ENCODE measurements around the gene CLCN6.

CLCN6 gene

GRCh38 chr1:11787804-11788436 is 18.1 kb upstream of the CLCN6 start:
- H3K4me1 Mint-ChIP-seq = peaks cover 19% of the 10 kb centered on the region

GRCh38 chr1:11788549-11789053 is 17.4 kb upstream of the CLCN6 start:
- Mint-ChIP-seq H3K27me3 (no peaks in the 10 kb centered on the region), H3K4me1 (peaks cover 19% of the 10 kb centered on the region), H3K9me3 (no peaks in the 10 kb centered on the region), H3K4me3 (no peak overlapping the region), H3K27ac (no peak overlapping the region)
- DNase-seq (no peak), ATAC-seq (no peak)

More at GRCh38 chr1:11787804-11788436, 18.1 kb upstream of the CLCN6 start:
- no peak overlapping the region for H3K4me3 Mint-ChIP-seq
- H3K9me3 Mint-ChIP-seq = no peaks in the 10 kb centered on the region
- ATAC-seq (no peak), DNase-seq (no peak)
- no peaks in the 10 kb centered on the region for H3K27me3 Mint-ChIP-seq
- no peak overlapping the region for H3K27ac Mint-ChIP-seq

GRCh38 chr1:11789126-11790067 is 16.6 kb upstream of the CLCN6 start:
- Mint-ChIP-seq H3K27ac (peak overlapping the region in 1 of 2 donors; percentile 88), H3K4me1 (peaks cover 13% of the 10 kb centered on the region), H3K9me3 (no peaks in the 10 kb centered on the region), H3K27me3 (no peaks in the 10 kb centered on the region), H3K4me3 (no peak overlapping the region)
- no peak for ATAC-seq
- DNase-seq = no peak

DNA sequence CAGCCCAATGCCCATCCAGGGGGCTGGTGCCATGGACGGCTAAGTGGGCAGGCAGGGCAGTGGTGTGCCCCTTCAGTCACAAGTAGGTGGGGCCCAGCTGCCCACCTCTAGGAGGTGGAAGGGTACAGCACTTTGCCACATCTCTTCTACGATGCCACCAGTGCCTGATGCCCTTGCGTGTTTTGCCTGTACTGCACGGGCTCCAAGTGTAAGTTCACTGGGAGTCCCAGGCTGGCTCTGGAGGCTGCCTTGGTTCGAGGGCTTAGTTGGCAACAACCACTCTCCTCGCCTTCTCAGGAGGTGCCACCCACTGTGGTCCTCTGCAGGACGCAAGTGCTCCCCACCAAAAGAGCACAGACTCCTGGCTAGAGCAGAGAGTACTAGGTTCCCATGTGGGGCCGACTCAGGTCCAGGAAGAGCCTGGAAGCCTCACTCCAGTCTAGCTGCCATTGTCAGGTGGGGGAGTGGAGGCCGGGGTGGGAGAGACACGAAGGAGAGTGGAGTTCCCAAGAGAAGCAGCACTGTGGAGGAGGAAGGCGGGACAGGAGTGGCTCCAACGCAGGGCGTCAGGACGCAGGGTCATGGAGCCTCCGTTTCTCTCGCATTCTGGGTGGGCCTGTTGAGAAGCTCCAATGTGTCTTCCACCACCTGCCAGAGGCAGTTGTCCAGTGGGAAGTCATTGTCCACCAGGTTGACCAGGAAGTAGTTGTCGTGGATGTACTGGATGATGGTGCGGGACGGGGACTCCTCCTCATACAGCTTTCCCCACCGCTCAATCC is 15.7 kb upstream of the CLCN6 start:
- Mint-ChIP-seq H3K27me3 (no peaks in the 10 kb centered on the region), H3K4me3 (no peak overlapping the region), H3K4me1 (peaks cover 4% of the 10 kb centered on the region), H3K9me3 (no peaks in the 10 kb centered on the region), H3K27ac (peak overlapping the region in 1 of 2 donors; percentile 91)
- ATAC-seq (no peak), DNase-seq (no peak)

DNA sequence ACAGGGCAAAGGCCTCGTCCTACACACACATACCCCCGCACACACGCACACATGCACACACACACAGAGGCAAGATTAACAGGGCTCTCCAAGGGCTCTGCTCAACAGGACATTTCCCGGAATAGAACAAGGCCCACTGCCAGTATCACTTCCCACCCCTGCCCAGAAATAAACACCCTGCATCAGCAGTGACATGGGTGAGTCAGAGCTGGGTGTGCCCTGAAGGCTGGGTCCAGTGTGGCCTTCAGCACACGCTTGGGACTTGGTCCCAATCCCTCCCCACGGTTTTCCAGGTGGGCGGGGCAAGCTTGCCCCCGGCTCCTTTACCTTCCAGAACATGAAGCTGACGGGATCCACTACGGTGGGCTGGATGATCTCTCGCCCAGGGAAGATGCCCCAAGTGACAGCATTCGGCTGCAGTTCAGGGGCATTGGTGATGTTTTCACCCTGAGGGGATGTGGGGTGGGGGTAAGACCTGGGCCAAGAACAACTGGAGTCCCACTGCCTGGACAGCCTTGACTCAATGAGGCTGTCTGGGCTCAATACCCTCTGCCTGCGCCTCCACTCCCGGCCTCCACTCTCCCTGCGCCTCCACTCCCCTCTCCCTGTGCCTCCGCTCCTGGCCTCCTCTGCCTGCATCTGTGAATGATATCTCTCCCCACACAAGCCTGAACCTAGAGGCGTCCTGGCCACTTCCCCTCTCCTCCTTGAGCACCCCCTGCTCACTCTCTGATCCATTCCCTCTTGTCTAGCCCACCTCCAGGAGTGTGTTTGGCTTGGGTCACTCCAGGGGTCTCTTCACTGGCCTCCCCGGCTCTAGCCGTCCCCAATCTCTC is 14.9 kb upstream of the CLCN6 start:
- Mint-ChIP-seq H3K9me3 (no peaks in the 10 kb centered on the region), H3K27me3 (no peaks in the 10 kb centered on the region), H3K4me1 (no peaks in the 10 kb centered on the region), H3K27ac (peak overlapping the region in 1 of 2 donors; percentile 81), H3K4me3 (no peak overlapping the region)
- ATAC-seq (no peak), DNase-seq (no peak)

DNA sequence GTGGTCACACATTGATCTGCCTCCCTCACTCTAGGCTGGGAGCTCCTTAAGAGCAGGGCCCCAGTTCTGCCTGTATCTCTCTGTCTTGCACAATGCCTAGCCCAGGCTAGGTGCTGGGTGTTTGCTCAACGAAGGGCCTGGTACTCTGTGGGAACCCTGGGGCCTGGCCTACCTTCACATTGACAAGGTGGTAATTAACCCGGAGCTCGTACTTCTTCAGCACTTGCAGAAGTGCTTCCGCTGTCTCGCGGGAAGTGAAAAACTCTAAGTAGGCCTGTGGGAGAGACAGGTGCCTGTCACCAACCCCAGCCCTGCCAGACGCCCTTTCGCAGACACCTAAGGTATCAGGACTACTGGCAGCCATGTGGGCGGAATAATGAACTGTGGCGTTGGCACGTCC is 13.9 kb upstream of the CLCN6 start:
- ATAC-seq (no peak), DNase-seq (no peak)
- H3K27ac Mint-ChIP-seq = peak overlapping the region in 1 of 2 donors; percentile 6
- no peak overlapping the region for H3K4me3 Mint-ChIP-seq
- H3K9me3 Mint-ChIP-seq = no peaks in the 10 kb centered on the region
- no peaks in the 10 kb centered on the region for H3K27me3 Mint-ChIP-seq
- H3K4me1 Mint-ChIP-seq = no peaks in the 10 kb centered on the region

- H3K27ac Mint-ChIP-seq = no peak overlapping the region
- no peak for DNase-seq
- no peaks in the 10 kb centered on the region for H3K27me3 Mint-ChIP-seq
- H3K4me3 Mint-ChIP-seq = no peak overlapping the region
- ATAC-seq = no peak
- no peaks in the 10 kb centered on the region for H3K4me1 Mint-ChIP-seq
- no peaks in the 10 kb centered on the region for H3K9me3 Mint-ChIP-seq
These were observed 12.2 kb upstream of the CLCN6 start for GRCh38 chr1:11793819-11794218.

DNA sequence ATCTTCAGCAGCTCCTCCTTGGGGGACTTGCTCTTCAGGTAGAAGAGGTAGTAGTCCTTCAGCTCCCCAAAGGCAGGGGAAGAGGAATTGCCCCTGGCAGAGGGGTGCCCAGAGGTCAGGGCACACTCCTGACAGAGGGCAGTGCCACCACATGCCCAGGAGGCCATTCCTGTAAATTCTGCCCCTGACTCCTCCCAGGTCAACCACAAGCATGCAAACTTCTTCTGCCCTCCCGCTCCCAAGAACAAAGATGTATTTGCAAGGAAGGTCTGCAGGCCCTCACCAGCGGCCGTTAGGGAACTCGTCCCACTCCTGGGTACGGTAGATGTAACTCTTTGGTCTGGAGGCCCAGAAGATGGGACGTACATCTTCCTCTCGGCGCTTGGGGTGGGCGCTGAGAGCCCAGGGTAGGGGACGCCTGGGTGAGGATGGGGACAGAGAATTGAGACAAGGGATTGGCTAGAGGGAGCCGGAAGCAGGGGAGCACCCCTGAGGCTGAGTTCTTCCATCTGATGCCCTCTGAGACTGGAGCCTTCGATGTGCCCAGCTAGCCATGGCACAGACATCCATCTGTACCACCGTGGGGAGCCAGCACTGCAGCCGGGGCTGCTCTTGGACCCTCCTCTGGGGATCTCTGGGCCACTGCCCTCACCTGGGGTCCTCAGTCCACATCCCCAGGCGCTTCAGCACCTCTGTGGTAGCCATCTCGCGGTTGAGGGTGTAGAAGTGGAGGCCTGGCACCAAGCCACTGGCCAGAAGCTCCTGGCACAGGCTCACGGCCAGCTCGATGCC is 11.3 kb upstream of the CLCN6 start:
- Mint-ChIP-seq H3K9me3 (no peaks in the 10 kb centered on the region), H3K27me3 (no peaks in the 10 kb centered on the region), H3K4me3 (no peak overlapping the region), H3K4me1 (no peaks in the 10 kb centered on the region), H3K27ac (no peak overlapping the region)
- DNase-seq (no peak), ATAC-seq (no peak)

GRCh38 chr1:11795238-11795890 is 10.6 kb upstream of the CLCN6 start:
- H3K27ac Mint-ChIP-seq = peak overlapping the region in 1 of 2 donors; percentile 72
- DNase-seq (no peak), ATAC-seq (no peak)
- H3K9me3 Mint-ChIP-seq = no peaks in the 10 kb centered on the region
- no peaks in the 10 kb centered on the region for H3K4me1 Mint-ChIP-seq
- no peaks in the 10 kb centered on the region for H3K27me3 Mint-ChIP-seq
- H3K4me3 Mint-ChIP-seq = no peak overlapping the region

GRCh38 chr1:11796036-11796828 is 9.8 kb upstream of the CLCN6 start:
- peak overlapping the region in 1 of 2 donors; percentile 92 for H3K27ac Mint-ChIP-seq
- no peaks in the 10 kb centered on the region for H3K27me3 Mint-ChIP-seq
- ATAC-seq = no peak
- DNase-seq = no peak
- H3K4me1 Mint-ChIP-seq = no peaks in the 10 kb centered on the region
- H3K4me3 Mint-ChIP-seq = no peak overlapping the region
- H3K9me3 Mint-ChIP-seq = no peaks in the 10 kb centered on the region

GRCh38 chr1:11797525-11798216 is 8.3 kb upstream of the CLCN6 start:
- ATAC-seq (no peak), DNase-seq (no peak)
- Mint-ChIP-seq H3K4me3 (no peak overlapping the region), H3K27me3 (no peaks in the 10 kb centered on the region), H3K4me1 (peaks cover 10% of the 10 kb centered on the region), H3K27ac (no peak overlapping the region), H3K9me3 (no peaks in the 10 kb centered on the region)

GRCh38 chr1:11799099-11799498 is 6.9 kb upstream of the CLCN6 start:
- DNase-seq = no peak
- Mint-ChIP-seq H3K27me3 (no peaks in the 10 kb centered on the region), H3K9me3 (no peaks in the 10 kb centered on the region), H3K27ac (no peak overlapping the region), H3K4me3 (no peak overlapping the region), H3K4me1 (peaks cover 24% of the 10 kb centered on the region)
- ATAC-seq = no peak

DNA sequence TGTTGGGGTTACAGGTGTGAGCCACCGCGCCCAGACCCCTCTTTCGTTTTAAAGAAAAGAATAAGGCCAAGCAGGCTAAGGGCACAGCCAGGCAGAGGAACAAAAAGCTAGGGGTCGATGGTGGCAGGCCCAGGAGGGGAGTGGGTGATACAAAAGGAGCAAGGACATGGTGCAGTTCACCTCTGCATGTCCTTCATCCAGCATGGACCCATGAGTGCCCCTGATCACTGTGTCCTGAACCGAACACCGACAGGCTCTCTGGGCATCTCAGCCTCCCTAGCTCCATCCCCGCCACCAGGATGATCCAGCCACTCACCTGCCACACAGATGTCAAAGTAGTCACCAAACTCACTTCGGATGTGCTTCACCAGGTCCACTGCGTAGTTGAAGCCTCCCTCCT is 6.1 kb upstream of the CLCN6 start:
- Mint-ChIP-seq H3K27ac (no peak overlapping the region), H3K27me3 (no peaks in the 10 kb centered on the region), H3K9me3 (no peaks in the 10 kb centered on the region), H3K4me3 (no peak overlapping the region), H3K4me1 (peaks cover 32% of the 10 kb centered on the region)
- ATAC-seq (no peak), DNase-seq (no peak)

Data from stimulated activated naive CD8-positive, alpha-beta T cell treated with anti-CD3 and anti-CD28 coated beads, Interleukin-15, amount 100 ng/mL, for 72 hours (primary cell).